GM18951 (cell line): ENCODE results near the gene SNX3.

Source experiments
- POLR2A ChIP-seq: IDR thresholded peaks from 4 replicates; pipeline ENCODE4 v1.6.1; 2011; ENCODE audit warnings: mild to moderate bottlenecking; ENCODE audit not compliant: insufficient read length, insufficient read depth; ENCODE audit errors: extremely low read depth
- in situ Hi-C: fragments of 300-500 bp; cut with MboI; formaldehyde crosslinking; loops from one replicate; pipeline ENCODE4 v1.12.0; 2022; ENCODE audit warnings: low sequenced_read_pairs, mixed read lengths, inconsistent platforms; ENCODE audit not compliant: unreplicated experiment

Gene SNX3

GRCh38 chr6:108168501-108169463 is 92.1 kb downstream of the SNX3 start:
- in situ Hi-C loops, result no loop called here
- no peak for TF ChIP-seq POLR2A

GRCh38 chr6:108168090-108168463 is 92.8 kb downstream of the SNX3 start:
- in situ Hi-C loops, result no loop called here

DNA sequence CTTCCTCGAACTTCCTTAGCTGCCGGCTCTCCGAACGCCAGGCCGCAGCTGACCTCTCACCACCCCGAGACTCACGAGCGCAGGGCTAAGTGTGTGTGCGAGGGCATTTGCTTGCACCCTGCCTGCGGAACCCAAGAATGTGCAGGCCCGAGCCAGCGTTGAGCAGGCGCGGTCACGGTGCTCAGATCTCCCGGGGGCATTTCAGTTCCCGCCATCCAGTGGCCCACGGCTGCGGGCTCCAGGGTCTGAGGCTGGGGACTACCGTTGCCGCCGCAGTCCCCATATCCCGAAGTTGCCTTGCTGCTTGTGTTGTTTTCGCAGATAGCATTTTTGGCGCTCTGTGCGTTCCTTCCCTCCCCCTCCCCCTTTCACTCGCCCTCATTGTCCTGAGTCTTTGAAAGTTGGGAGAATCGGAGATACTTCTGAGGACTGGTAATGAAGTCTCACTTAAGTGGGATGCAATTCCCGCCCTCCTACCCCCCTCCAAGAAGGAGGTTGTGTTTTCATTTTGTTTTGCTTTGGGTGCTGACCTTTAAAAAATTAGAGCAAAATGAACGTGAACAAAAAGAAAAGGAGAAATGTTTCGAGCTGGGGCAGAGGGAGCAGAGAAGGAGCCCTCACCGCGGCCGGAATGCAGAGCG is 93.3 kb downstream of the SNX3 start:
- no peak for TF ChIP-seq POLR2A
- in situ Hi-C loops, result no loop called here

More at GRCh38 chr6:108168090-108168463, 92.8 kb downstream of the SNX3 start:
- no peak for TF ChIP-seq POLR2A

DNA sequence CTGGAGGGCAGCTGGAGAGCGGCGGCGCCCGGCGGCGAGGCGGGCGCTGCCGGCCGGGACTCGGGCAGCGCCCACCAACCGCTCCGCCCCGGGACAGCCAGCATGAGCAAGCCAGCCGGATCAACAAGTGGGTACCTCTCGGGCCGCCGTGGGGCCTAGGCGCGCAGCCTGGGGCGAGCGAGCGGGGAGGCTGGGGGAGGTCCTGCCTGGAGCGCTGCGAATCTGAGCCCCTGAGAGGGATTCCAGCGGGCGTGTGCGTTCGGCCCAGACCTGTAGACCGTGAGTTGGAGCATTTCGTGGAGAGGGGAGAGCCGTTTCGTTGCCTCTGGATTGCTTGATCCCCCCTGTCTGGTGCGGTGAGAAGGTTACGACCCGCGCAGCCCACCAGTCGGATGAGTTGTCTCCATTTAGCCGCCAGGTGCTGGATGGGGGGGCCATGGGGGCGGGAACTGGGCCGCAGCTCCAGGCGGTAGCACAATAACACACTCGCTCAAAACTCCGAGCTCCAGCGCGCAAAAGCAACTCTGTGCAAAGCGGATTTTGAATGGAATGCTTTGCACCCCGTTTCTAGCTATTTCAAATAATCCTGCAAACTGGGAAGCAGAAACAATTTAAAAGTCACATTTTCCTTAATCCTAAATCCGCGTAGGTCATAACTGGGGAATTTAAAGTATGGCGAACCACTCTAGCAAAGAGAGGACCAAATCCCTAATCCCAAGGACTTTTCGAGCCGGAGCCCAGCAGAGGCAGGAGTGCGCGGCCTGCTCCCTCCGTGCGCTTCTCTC is 94.0 kb downstream of the SNX3 start:
- in situ Hi-C loops, result no loop called here
- no peak for TF ChIP-seq POLR2A

- in situ Hi-C loops, result no loop called here
These were observed 94.9 kb downstream of the SNX3 start, which contains the start of gene NR2E1 for GRCh38 chr6:108165714-108166663. Gene NR2E1, plus strand, starts transcription at chr6:108166022. Its CDS starts 744 bp downstream, at chr6:108166766.

DNA sequence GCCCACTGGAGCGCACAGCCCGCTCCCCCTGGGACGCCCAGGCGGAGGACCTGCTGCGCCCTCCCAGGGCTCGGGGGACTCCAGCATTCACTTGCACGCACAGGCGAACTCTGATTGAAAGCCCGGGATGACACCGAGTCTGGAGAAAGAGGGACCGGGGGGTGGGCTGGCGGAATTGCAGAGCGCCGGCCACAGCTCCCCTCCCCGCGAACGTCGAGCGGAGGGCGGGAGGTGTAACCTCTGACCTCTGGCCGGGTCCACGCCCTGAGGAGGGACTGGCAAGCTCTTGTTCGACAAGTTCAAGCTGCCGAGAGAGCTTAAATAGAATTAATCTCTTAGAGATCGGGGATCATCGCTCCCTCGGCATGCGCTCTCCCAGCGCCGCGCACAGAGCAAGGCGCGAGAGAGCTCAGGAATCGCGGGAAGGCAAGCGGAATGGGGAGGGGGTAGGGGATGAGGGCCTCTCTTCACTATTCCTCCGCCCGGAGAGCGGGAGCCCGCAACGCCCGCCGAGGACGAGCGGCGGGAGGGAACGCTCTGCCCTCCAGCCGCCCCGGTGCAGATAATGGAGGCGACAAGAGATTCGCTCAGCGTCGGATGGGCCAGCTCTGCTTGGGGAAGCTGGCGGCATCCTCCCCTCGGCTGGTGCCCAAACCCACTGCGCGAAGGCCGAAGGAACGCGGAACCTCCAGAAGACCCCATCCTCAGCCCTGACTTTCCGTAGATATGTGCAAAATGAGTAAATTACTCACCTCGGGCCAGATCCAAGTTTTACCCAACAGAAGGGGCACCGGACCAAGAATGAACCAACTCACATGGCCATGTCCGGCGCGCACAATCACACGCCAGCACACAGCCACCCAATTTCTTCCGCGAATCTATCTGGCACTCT is 95.8 kb downstream of the SNX3 start:
- in situ Hi-C loops, result no loop called here
- no peak for TF ChIP-seq POLR2A

More at GRCh38 chr6:108165714-108166663, 94.9 kb downstream of the SNX3 start, which contains the start of gene NR2E1:
- TF ChIP-seq POLR2A, result no peak

- no peak for TF ChIP-seq POLR2A
- in situ Hi-C loops, result no loop called here
These were observed 96.4 kb downstream of the SNX3 start for GRCh38 chr6:108164543-108164814.

GRCh38 chr6:108163644-108164542 is 96.9 kb downstream of the SNX3 start:
- no peak for TF ChIP-seq POLR2A
- in situ Hi-C loops, result no loop called here

GRCh38 chr6:108163267-108163643 is 97.6 kb downstream of the SNX3 start:
- in situ Hi-C loops, result no loop called here
- TF ChIP-seq POLR2A, result no peak

- TF ChIP-seq POLR2A, result no peak
- in situ Hi-C loops, result no loop called here
These were observed 99.0 kb downstream of the SNX3 start for GRCh38 chr6:108161724-108162282.
